ENCODE results near the gene EPHA2. TPM values are rescaled to one million over a fixed set of nuclear protein-coding genes. Genes with fewer than 3 reads are reported as not detected.

EPHA2 gene
- total RNA-seq, 2 experiments from 2014 or later: not detected

Other genes with a start within 250 kb of the EPHA2 start
- 10 to 100 TPM; 55.8 to 68.8 TPM for gene ZBTB17, start 180.0 kb downstream of the EPHA2 start, total RNA-seq
- gene SRARP, start 151.8 kb downstream of the EPHA2 start, total RNA-seq: not detected
- gene HSPB7, start 138.0 kb downstream of the EPHA2 start, total RNA-seq: not detected
- not detected for gene CLCNKA, start 134.0 kb downstream of the EPHA2 start, total RNA-seq
- not detected for gene CLCNKB, start 112.3 kb downstream of the EPHA2 start, total RNA-seq
- 1 to 10 TPM in 1 of 2 experiments, under 1 TPM in 1; 0.91 to 1.8 TPM for gene FAM131C, start 82.4 kb downstream of the EPHA2 start, total RNA-seq
- 1 to 10 TPM; 5.3 to 6.0 TPM for gene ARHGEF19, start 56.6 kb upstream of the EPHA2 start, total RNA-seq
- 1 to 10 TPM; 5.9 to 6.4 TPM for gene CPLANE2, start 81.1 kb upstream of the EPHA2 start, total RNA-seq
- gene FBXO42, start 196.4 kb upstream of the EPHA2 start, total RNA-seq: 10 to 100 TPM; 17.6 to 19.7 TPM
- 100 to 1,000 TPM; 161 to 189 TPM for gene SZRD1, start 211.2 kb upstream of the EPHA2 start, total RNA-seq

All from activated CD8-positive, alpha-beta memory T cell treated with anti-CD3 and anti-CD28 coated beads, Interleukin-2, amount 10 ng/mL, durations not matched to agents 7 days and 5 days (primary cell).